ENCODE data around the gene RAG1.

GRCh38 chr11:36628141-36628540, 60.3 kb downstream of the RAG1 start:
- TF ChIP-seq CTCF (IDR thresholded peaks at IDR 0.05 in 4 of 5, conservative IDR thresholded peaks at IDR 0.05 in 1 of 5), result no peak
- TF ChIP-seq POLR2A (IDR thresholded peaks at IDR 0.05), result no peak

Data from gastrocnemius medialis (tissue), 4 donors.